Subcutaneous abdominal adipose tissue (tissue), 5 donors: Measurements from ENCODE around the gene PDIA5.
"Not testable (repeated sequence)": the region's sequence is repeated elsewhere in the genome, so short reads cannot be mapped to it uniquely, and the experiment has no call there.

Experiments
- H3K27ac ChIP-seq: one replicate; pipeline ENCODE4 v1.7.0; 2013; ENCODE audit warnings: low read depth, mild to moderate bottlenecking, inconsistent platforms, low read length, moderate library complexity
- H3K27me3 ChIP-seq, 5 donors: one replicate each; pipeline ENCODE4 v1.7.0; 2013; ENCODE audit warnings: low read length in 5 of 5, inconsistent platforms in 1 of 5; ENCODE audit not compliant: control insufficient read depth in 5 of 5, insufficient read depth in 4 of 5
- H3K36me3 ChIP-seq, 5 donors: one replicate each; pipeline ENCODE4 v1.7.0; 2013; ENCODE audit warnings: low read length in 5 of 5; ENCODE audit not compliant: control insufficient read depth in 5 of 5, insufficient read depth in 5 of 5
- H3K4me1 ChIP-seq, 5 donors: one replicate each; pipeline ENCODE4 v1.7.0; 2013; ENCODE audit warnings: low read length in 5 of 5, mild to moderate bottlenecking in 3 of 5, moderate library complexity in 1 of 5; ENCODE audit not compliant: control insufficient read depth in 5 of 5, insufficient read depth in 5 of 5
- H3K4me3 ChIP-seq, 5 donors: one replicate each; pipeline ENCODE4 v1.7.0; 2013; ENCODE audit warnings: low read length in 5 of 5, low read depth in 1 of 5
- H3K9ac ChIP-seq, 5 donors: one replicate each; pipeline ENCODE4 v1.7.0; 2013; ENCODE audit warnings: low read length in 5 of 5, mild to moderate bottlenecking in 4 of 5, moderate library complexity in 3 of 5
- H3K9me3 ChIP-seq, 5 donors: one replicate each; pipeline ENCODE4 v1.7.0; 2013; ENCODE audit warnings: low read length in 5 of 5; ENCODE audit not compliant: control insufficient read depth in 5 of 5
- donor health status: healthy.
- donor health status: healthy.
- donor health status: healthy.
- donor health status: healthy.
- donor health status: healthy.

PDIA5 gene

DNA sequence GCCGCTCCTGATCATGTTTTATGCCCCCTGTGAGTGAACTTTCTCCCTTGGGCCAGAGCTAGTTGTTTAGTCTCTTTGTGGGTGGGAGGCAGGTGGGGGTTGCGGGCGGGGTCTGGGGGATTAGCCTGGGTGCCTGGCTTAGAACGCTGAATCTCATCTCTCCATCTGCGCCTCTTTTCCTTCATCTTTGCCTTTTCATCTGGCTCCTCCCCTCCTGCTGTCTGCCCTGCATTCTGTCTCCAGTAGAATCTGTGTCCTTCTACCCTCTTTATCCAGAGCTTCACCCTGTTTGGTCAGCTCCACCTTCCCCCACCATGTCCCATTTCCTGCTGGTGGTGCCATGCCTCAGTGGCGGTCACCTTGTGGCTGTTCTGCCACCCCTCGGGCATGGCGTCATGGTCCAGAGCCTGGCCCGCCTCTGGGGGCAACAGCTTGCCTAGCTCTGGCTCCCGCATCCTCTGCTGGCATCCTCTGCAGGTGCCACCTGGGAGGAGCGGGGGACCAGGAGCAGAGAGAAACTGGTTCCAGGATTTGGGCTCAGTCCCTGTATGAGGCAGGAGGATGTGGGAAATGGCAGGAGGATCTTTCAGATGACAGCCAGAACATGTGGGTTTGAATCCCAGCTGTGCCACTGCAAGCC lies 44.3 kb downstream of the PDIA5 start:
- Histone ChIP-seq H3K36me3 (peaks cover 3 to 59% (median 32%) of the 10 kb centered on the region in 5 donors), H3K9me3 (no peaks in the 10 kb centered on the region), H3K4me3 (no peak overlapping the region), H3K9ac (no peak overlapping the region), H3K27ac (no peak overlapping the region), H3K27me3 (no peaks in the 10 kb centered on the region), H3K4me1 (no peaks in the 10 kb centered on the region)

DNA sequence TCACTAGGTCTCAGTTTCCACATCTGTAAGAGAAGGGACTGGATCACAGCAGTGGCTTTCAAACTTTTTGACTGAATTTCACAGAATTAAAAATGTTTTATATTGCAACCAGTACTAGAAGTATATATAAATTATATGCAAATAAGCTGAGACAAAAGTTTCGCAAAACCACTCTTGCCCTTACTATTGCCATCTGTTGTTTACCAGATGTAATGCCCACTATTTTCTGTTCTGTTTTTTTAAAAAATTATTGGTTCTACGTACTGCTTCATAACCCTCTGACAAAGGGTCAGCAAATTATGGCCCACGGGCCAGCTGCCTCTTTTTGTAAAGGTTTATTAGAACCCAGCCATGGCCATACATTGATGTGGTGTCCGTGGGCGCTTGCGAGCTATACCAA lies 44.8 kb downstream of the PDIA5 start:
- peaks cover 3 to 61% (median 28%) of the 10 kb centered on the region in 5 donors for H3K36me3 ChIP-seq
- no peak overlapping the region for H3K4me3 ChIP-seq
- no peak overlapping the region for H3K27ac ChIP-seq
- no peaks in the 10 kb centered on the region for H3K4me1 ChIP-seq
- H3K9ac ChIP-seq = no peak overlapping the region
- no peaks in the 10 kb centered on the region for H3K27me3 ChIP-seq
- no peaks in the 10 kb centered on the region for H3K9me3 ChIP-seq

DNA sequence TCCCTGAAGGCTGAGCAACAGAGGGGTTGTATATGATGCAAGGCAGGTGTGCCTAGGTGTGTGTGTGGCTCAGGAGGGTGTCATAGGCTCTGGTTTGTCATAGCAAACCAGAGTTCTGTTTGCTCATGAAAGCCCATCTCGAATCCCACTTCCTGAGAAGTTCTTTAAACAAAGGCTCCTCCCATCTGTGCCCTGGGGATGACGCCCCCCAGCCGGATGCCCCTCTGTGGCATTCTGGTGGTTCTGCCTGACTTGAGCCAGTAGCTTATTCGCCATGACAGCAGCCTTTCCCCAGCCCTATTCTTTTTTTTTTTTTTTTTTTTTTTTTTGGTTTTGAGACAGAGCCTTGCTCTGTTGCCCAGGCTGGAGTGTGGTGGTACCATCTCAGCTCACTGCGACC lies 45.4 kb downstream of the PDIA5 start:
- H3K9me3 ChIP-seq = no peaks in the 10 kb centered on the region
- H3K27ac ChIP-seq = no peak overlapping the region
- no peak overlapping the region for H3K9ac ChIP-seq
- H3K4me3 ChIP-seq = no peak overlapping the region
- no peaks in the 10 kb centered on the region for H3K4me1 ChIP-seq
- peaks cover 3 to 57% (median 25%) of the 10 kb centered on the region in 5 donors for H3K36me3 ChIP-seq
- no peaks in the 10 kb centered on the region for H3K27me3 ChIP-seq

DNA sequence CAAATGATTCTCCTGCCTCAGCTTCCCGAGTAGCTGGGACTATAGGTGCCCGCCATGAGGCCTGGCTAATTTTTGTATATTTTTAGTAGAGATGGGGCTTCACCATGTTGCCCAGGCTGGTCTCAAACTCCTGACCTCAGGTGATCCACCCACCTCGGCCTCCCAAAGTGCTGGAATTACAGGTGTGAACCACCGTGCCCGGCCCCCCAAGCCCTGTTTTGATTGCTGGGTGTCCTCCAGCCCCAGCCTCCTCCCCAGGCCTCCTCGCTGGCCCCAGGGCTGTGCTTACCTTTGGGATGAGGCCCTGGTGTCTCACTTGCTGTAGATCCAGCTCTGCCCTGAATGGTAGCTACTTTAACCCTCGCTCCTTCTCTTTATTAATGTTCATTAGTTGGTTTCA lies 45.8 kb downstream of the PDIA5 start:
- not testable (repeated sequence) for H3K9me3 ChIP-seq, H3K27me3 ChIP-seq, H3K4me1 ChIP-seq, H3K4me3 ChIP-seq, H3K27ac ChIP-seq, H3K9ac ChIP-seq
- H3K36me3 ChIP-seq = peaks cover 5 to 53% (median 25%) of the 10 kb centered on the region in 5 donors

DNA sequence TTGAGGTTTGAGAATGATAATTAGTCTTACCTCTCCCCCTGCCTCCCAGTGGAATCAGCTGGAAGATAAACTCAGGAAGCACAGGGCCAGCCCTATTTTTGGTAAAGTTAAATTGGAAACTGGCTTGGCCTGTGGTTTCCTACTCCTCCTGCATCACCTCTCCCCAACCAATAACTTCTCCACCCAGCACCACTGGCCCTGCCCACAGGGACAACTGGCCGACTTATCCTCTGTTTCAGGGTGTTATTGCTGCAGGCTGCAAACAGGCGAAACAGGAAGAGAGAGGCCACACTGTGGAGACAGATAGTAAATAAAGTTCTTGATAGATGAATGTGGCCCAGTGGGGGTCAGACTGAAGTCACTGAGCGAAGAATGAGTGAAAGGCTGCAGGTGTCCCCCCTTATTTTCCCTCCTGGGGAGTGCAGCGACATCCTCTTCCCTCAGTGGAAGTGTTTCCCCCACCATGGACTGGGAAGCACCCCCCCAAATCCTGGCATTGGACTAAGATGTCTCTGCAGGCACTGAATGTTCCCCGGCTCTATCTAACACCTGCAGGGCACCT lies 47.1 kb downstream of the PDIA5 start:
- H3K27ac ChIP-seq = no peak overlapping the region
- H3K36me3 ChIP-seq = peaks cover 5 to 59% (median 26%) of the 10 kb centered on the region in 5 donors
- no peaks in the 10 kb centered on the region for H3K4me1 ChIP-seq
- H3K4me3 ChIP-seq = no peak overlapping the region
- no peaks in the 10 kb centered on the region for H3K27me3 ChIP-seq
- no peak overlapping the region for H3K9ac ChIP-seq
- no peaks in the 10 kb centered on the region for H3K9me3 ChIP-seq

DNA sequence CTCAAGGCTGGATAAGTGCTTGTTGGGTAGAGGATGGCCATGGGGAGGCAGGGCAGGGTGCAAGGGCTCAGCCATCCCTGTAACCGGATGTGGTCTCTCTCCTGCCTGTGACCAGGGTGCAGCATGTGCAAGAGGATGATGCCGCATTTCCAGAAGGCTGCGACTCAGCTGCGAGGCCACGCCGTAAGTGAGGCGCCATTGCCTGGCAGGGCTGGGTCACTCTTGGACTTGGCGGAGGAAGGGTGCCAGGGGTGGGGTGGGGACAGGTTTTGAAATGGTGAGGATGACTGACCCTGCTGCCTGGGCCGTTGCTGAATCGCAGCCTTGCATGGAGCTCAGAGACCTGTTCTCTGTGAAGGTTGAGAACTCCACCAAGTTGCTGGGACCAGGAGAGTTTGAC lies 49.3 kb downstream of the PDIA5 start:
- Histone ChIP-seq H3K4me1 (no peaks in the 10 kb centered on the region), H3K27me3 (no peaks in the 10 kb centered on the region), H3K9me3 (no peaks in the 10 kb centered on the region), H3K36me3 (peaks cover 3 to 61% (median 28%) of the 10 kb centered on the region in 5 donors), H3K4me3 (no peak overlapping the region), H3K27ac (no peak overlapping the region), H3K9ac (no peak overlapping the region)

DNA sequence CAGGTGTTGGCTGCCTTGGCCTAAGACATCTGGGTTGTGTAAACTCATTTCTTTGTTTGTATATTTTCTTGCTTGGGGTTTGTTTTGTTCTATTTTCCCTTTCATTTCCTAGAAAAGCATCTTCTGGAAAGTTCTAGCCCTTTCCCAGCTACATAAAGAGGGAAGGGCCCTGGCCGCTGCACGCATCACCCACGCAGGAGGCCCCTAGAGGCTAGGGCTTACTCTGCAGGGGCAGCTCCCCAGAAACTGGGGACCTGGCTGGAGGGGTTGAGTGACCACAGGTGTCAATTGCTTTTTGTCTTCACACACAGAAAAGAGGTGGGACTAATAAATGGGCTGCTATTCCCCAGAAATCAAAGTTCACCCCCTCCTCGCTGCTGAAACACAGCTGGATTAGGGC lies 52.6 kb downstream of the PDIA5 start:
- Histone ChIP-seq H3K4me1 (no peaks in the 10 kb centered on the region), H3K27ac (no peak overlapping the region), H3K4me3 (no peak overlapping the region), H3K9me3 (no peaks in the 10 kb centered on the region), H3K27me3 (no peaks in the 10 kb centered on the region), H3K36me3 (peaks cover 3 to 60% (median 38%) of the 10 kb centered on the region in 5 donors), H3K9ac (no peak overlapping the region)

DNA sequence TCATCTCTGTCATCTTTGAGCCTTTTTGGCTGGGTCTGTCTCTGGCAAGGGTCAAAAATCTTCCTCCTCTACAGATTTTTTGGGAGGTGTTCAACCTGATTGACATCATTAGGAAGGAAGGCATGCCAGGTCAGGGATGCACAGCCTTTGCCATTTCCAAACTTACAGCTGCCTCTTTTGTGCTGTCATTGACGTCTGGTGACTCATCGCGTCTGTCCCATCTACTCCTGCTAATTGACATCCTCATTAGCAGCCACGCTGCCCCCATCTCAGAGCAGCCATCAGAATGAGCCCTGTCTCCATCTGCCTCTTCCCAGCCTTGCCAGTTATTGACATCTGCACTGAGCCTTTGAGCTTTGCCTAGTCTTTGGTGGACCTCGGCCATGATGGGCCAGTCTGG lies 53.0 kb downstream of the PDIA5 start:
- Histone ChIP-seq H3K27me3 (no peaks in the 10 kb centered on the region), H3K4me3 (no peak overlapping the region), H3K27ac (no peak overlapping the region), H3K4me1 (no peaks in the 10 kb centered on the region), H3K9ac (no peak overlapping the region), H3K36me3 (peaks cover 3 to 62% (median 42%) of the 10 kb centered on the region in 5 donors), H3K9me3 (no peaks in the 10 kb centered on the region)

DNA sequence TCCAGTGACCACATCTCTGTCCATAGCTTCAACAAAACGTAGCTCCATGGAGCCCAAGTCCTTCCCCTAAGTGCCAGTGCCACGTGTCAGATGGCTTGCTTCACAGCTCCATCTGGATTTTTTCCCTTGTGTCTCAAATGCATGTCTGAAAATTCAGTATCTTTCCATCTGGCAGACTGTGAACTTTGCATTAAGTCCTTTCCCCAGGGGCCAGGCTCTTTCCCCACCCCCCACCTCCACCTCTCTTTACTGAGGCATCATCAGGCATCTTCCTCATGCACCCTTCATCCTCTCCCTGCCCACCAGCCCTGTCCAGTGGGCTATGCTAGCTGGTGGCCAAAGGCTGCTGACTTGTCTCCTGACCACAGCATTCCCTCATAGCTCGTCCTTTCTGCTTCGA lies 53.7 kb downstream of the PDIA5 start:
- Histone ChIP-seq H3K4me3 (no peak overlapping the region), H3K4me1 (no peaks in the 10 kb centered on the region), H3K9ac (no peak overlapping the region), H3K27ac (no peak overlapping the region), H3K27me3 (no peaks in the 10 kb centered on the region), H3K36me3 (peaks cover 3 to 65% (median 45%) of the 10 kb centered on the region in 5 donors), H3K9me3 (no peaks in the 10 kb centered on the region)

DNA sequence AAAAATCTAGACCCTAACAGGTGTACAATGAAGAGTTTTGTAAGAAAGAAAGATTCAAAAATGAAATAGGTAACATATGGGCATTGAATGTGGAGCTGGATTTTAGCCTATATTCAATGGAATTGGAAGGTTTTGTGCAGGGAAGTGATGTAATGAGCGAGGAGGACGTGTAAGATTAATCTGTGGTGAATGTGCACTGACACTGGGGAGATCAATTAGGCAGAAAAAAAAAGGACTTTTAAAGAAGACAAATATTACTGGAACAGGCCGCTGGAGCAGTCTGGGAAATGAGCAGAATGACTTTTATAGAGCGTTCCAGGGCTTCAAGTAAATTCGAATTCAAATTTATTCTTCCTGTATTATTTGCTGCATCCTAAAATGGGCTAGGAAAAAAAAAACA lies 55.2 kb downstream of the PDIA5 start:
- H3K9me3 ChIP-seq = no peaks in the 10 kb centered on the region
- H3K4me3 ChIP-seq = no peak overlapping the region
- H3K9ac ChIP-seq = no peak overlapping the region
- no peaks in the 10 kb centered on the region for H3K27me3 ChIP-seq
- H3K4me1 ChIP-seq = no peaks in the 10 kb centered on the region
- no peak overlapping the region for H3K27ac ChIP-seq
- H3K36me3 ChIP-seq = peaks cover 4 to 67% (median 41%) of the 10 kb centered on the region in 5 donors
